DND-41 (cell line): ENCODE data around the gene CYP4F3.

Experiments
- ATAC-seq: fragments of 200-7000 bp; cut with Tn5 transposase; 3 replicates; pipeline ENCODE4 v1.9.1; 2021; ENCODE audit warnings: low read depth; ENCODE audit not compliant: insufficient read depth
- DNase-seq: peaks from one replicate; pipeline ENCODE4 v3.0.0-alpha.2; 2020
- H2AFZ ChIP-seq: 2 replicates; pipeline ENCODE4 v1.6.0; 2012; ENCODE audit warnings: low read depth, low read length
- H3K27ac ChIP-seq: 2 replicates; pipeline ENCODE4 v1.5.1; 2012; ENCODE audit warnings: low read length, inconsistent platforms
- H3K27me3 ChIP-seq: fragments of 200-600 bp; sonication (generic); 2 replicates; pipeline ENCODE4 v1.6.0; 2012; ENCODE audit warnings: low read length, mild to moderate bottlenecking, inconsistent platforms; ENCODE audit not compliant: insufficient read depth, poor library complexity
- H3K36me3 ChIP-seq: 2 replicates; pipeline ENCODE4 v1.5.1; 2012; ENCODE audit warnings: low read length, inconsistent platforms; ENCODE audit not compliant: insufficient read depth
- H3K4me1 ChIP-seq: 2 replicates; pipeline ENCODE4 v1.5.1; 2012; ENCODE audit warnings: mild to moderate bottlenecking, low read length; ENCODE audit not compliant: insufficient read depth
- H3K4me2 ChIP-seq: 2 replicates; pipeline ENCODE4 v1.6.0; 2012; ENCODE audit warnings: mild to moderate bottlenecking, moderate library complexity, low read length, inconsistent platforms; ENCODE audit not compliant: insufficient read depth
- H3K4me3 ChIP-seq, 2 experiments: fragments of 200-600 bp in 1 of 2; shearing (Covaris generic) in 1 of 2; 2 replicates each; pipeline ENCODE4 v1.5.1; 2012 to 2016; ENCODE audit warnings: inconsistent platforms in 2 of 2, low read length in 2 of 2, mild to moderate bottlenecking in 2 of 2, low read depth in 1 of 2, moderate library complexity in 1 of 2
- H3K79me2 ChIP-seq: 2 replicates; pipeline ENCODE4 v1.6.0; 2012; ENCODE audit warnings: low read length, inconsistent platforms; ENCODE audit not compliant: insufficient read depth
- H3K9ac ChIP-seq: 2 replicates; pipeline ENCODE4 v1.6.0; 2012; ENCODE audit warnings: low read depth, mild to moderate bottlenecking, inconsistent platforms, low read length, moderate library complexity
- H3K9me3 ChIP-seq: 2 replicates; pipeline ENCODE4 v1.5.1; 2012; ENCODE audit warnings: low read length, moderate library complexity, mild to moderate bottlenecking, inconsistent platforms; ENCODE audit not compliant: insufficient read depth, severe bottlenecking
- H4K20me1 ChIP-seq: 2 replicates; pipeline ENCODE4 v1.6.0; 2012; ENCODE audit warnings: low read length; ENCODE audit not compliant: insufficient read depth
- CTCF ChIP-seq: IDR thresholded peaks from 2 replicates; pipeline ENCODE4 v1.5.1; 2012; ENCODE audit warnings: borderline replicate concordance, low read length, moderate library complexity, mild to moderate bottlenecking; ENCODE audit not compliant: poor library complexity, severe bottlenecking; ENCODE audit errors: extremely low read depth
- EZH2 ChIP-seq: IDR thresholded peaks from 3 replicates; pipeline ENCODE4 v1.6.1; 2012; ENCODE audit warnings: borderline replicate concordance, low read depth, mild to moderate bottlenecking, moderate library complexity, low read length, inconsistent platforms; ENCODE audit not compliant: severe bottlenecking

Gene CYP4F3

GRCh38 chr19:15701757-15702533 is 61.2 kb downstream of the CYP4F3 start:
- Histone ChIP-seq H3K27me3 (no peaks in the 10 kb centered on the region), H3K27ac (no peak overlapping the region), H3K36me3 (no peaks in the 10 kb centered on the region), H4K20me1 (no peaks in the 10 kb centered on the region), H3K9ac (no peak overlapping the region), H3K9me3 (no peaks in the 10 kb centered on the region), H3K4me1 (no peaks in the 10 kb centered on the region), H3K79me2 (no peaks in the 10 kb centered on the region), H3K4me3 (no peak overlapping the region), H3K4me2 (no peak overlapping the region), H2AFZ (no peak overlapping the region)
- ATAC-seq, result no peak
- no peak for DNase-seq
- TF ChIP-seq CTCF (no peak), EZH2 (no peak)

GRCh38 chr19:15702534-15702930 is 61.8 kb downstream of the CYP4F3 start:
- TF ChIP-seq CTCF (peak; percentile 43), EZH2 (no peak)
- DNase-seq, result peak; percentile 22
- no peak for ATAC-seq
- Histone ChIP-seq H3K27ac (no peak overlapping the region), H2AFZ (no peak overlapping the region), H4K20me1 (no peaks in the 10 kb centered on the region), H3K36me3 (no peaks in the 10 kb centered on the region), H3K4me3 (no peak overlapping the region), H3K4me1 (no peaks in the 10 kb centered on the region), H3K79me2 (no peaks in the 10 kb centered on the region), H3K9me3 (no peaks in the 10 kb centered on the region), H3K27me3 (no peaks in the 10 kb centered on the region), H3K4me2 (no peak overlapping the region), H3K9ac (no peak overlapping the region)
